CD8-positive, alpha-beta memory T cell (primary cell): ENCODE data around the gene ANKRD34C. TPM values are rescaled to one million over a fixed set of nuclear protein-coding genes. Genes with fewer than 3 reads are reported as not detected.

ENCODE experiments used
- CTCF ChIA-PET: fragments of 350-600 bp; sonication (Branson Sonifier 250); formaldehyde crosslinking; loops from one replicate; lab custom pipeline; 2021; ENCODE audit warnings: antibody characterized with exemption; lab: Charles Lee
- POLR2A ChIA-PET: fragments of 350-600 bp; sonication (Branson Sonifier 250); formaldehyde crosslinking; loops from one replicate; lab custom pipeline; 2021; ENCODE audit warnings: antibody characterized with exemption; lab: Charles Lee
- DNase-seq, 5 donors: peaks; one replicate each; pipeline versions ENCODE4 v3.0.0 to v3.0.0-alpha.2; 2020 to 2022; ENCODE audit warnings: mixed read lengths in 1 of 5
- H3K27ac ChIP-seq: one replicate; pipeline ENCODE4 v1.7.0; 2013; ENCODE audit warnings: low read depth, mild to moderate bottlenecking, low read length, moderate library complexity
- H3K27me3 ChIP-seq: 2 replicates; pipeline ENCODE4 v1.7.0; 2013; ENCODE audit warnings: low read length, mild to moderate bottlenecking; ENCODE audit not compliant: insufficient read depth, poor library complexity, severe bottlenecking
- H3K36me3 ChIP-seq: 2 replicates; pipeline ENCODE4 v1.7.0; 2013; ENCODE audit warnings: mild to moderate bottlenecking, low read length, moderate library complexity; ENCODE audit not compliant: insufficient read depth
- H3K4me1 ChIP-seq: 2 replicates; pipeline ENCODE4 v1.7.0; 2013; ENCODE audit warnings: mild to moderate bottlenecking, low read length, moderate library complexity; ENCODE audit not compliant: insufficient read depth
- H3K4me3 ChIP-seq: 2 replicates; pipeline ENCODE4 v1.7.0; 2013; ENCODE audit warnings: mild to moderate bottlenecking, low read length
- H3K9me3 ChIP-seq: 2 replicates; pipeline ENCODE4 v1.7.0; 2013; ENCODE audit warnings: mild to moderate bottlenecking, low read length
- H3K27ac Mint-ChIP-seq, 8 donors: one replicate each; pipeline ENCODE4 v1.8.0; 2020 to 2021; ENCODE audit warnings: mixed read lengths in 8 of 8, mild to moderate bottlenecking in 6 of 8, inconsistent platforms in 3 of 8, moderate library complexity in 3 of 8
- H3K27me3 Mint-ChIP-seq, 2 donors: one replicate each; pipeline ENCODE4 v1.8.0; 2020 to 2021; ENCODE audit warnings: mixed read lengths in 2 of 2, mild to moderate bottlenecking in 1 of 2, moderate library complexity in 1 of 2
- H3K36me3 Mint-ChIP-seq, 3 donors: one replicate each; pipeline ENCODE4 v1.8.0; 2020 to 2021; ENCODE audit warnings: mixed read lengths in 3 of 3, inconsistent platforms in 1 of 3, mild to moderate bottlenecking in 1 of 3
- H3K4me1 Mint-ChIP-seq, 3 donors: one replicate each; pipeline ENCODE4 v1.8.0; 2020 to 2021; ENCODE audit warnings: mixed read lengths in 3 of 3, inconsistent platforms in 1 of 3, mild to moderate bottlenecking in 1 of 3
- H3K4me3 Mint-ChIP-seq, 7 donors: one replicate each; pipeline ENCODE4 v1.8.0; 2020 to 2021; ENCODE audit warnings: mixed read lengths in 7 of 7, mild to moderate bottlenecking in 6 of 7, moderate library complexity in 4 of 7, inconsistent platforms in 2 of 7
- H3K9me3 Mint-ChIP-seq, 5 donors: one replicate each; pipeline ENCODE4 v1.8.0; 2020 to 2022; ENCODE audit warnings: mixed read lengths in 5 of 5, mild to moderate bottlenecking in 3 of 5, moderate library complexity in 2 of 5, inconsistent platforms in 1 of 5
- polyA plus RNA-seq: library from polyadenylated mRNA; unstranded; fragments of 300-500 nt; fragmentation: Illumina TruSeq; gene quantifications from one replicate; pipeline ENCODE4 v1.2.3, GENCODE V29; 2021
- total RNA-seq, 2 experiments: library from RNA; stranded (reverse); gene quantifications; one replicate each; pipeline ENCODE4 v1.2.3, GENCODE V29; 2021

The ANKRD34C gene
- total and polyA plus RNA-seq, 3 experiments from 2014 or later = not detected

GRCh38 chr15:79329171-79329611 is 46.7 kb downstream of the ANKRD34C start:
- Mint-ChIP-seq H3K27me3 (no peaks in the 10 kb centered on the region), H3K36me3 (peaks cover 11 to 45% (median 22%) of the 10 kb centered on the region in 3 donors), H3K27ac (no peak overlapping the region), H3K4me1 (no peaks in the 10 kb centered on the region), H3K4me3 (no peak overlapping the region), H3K9me3 (no peaks in the 10 kb centered on the region)
- H3K4me3 ChIP-seq = no peak overlapping the region
- ChIA-PET CTCF (no interaction called here), POLR2A (no interaction called here)
- H3K27me3 ChIP-seq = no peaks in the 10 kb centered on the region
- no peaks in the 10 kb centered on the region for H3K4me1 ChIP-seq
- no peak overlapping the region for H3K27ac ChIP-seq
- H3K9me3 ChIP-seq = no peaks in the 10 kb centered on the region
- H3K36me3 ChIP-seq = peaks cover 4% of the 10 kb centered on the region
- no peak for DNase-seq

Other genes with a start within 250 kb of the ANKRD34C start
- gene RASGRF1, start 191.9 kb upstream of the ANKRD34C start, total RNA-seq = not detected
- gene RASGRF1, start 191.9 kb upstream of the ANKRD34C start, polyA plus RNA-seq = not detected
- gene TMED3, start 28.4 kb downstream of the ANKRD34C start, total RNA-seq = 10 to 100 TPM; 46.9 to 53.2 TPM
- 53.5 TPM for gene TMED3, start 28.4 kb downstream of the ANKRD34C start, polyA plus RNA-seq
- gene MINAR1, start 149.6 kb downstream of the ANKRD34C start, total RNA-seq = under 1 TPM; 0.35 to 0.51 TPM
- not detected for gene MINAR1, start 149.6 kb downstream of the ANKRD34C start, polyA plus RNA-seq